ENCODE measurements around the gene PRR12. TPM values are rescaled to one million over a fixed set of nuclear protein-coding genes. Genes with fewer than 3 reads are reported as not detected.

The PRR12 gene
- total RNA-seq, 1 experiment from 2014 or later: 53.0 TPM

DNA sequence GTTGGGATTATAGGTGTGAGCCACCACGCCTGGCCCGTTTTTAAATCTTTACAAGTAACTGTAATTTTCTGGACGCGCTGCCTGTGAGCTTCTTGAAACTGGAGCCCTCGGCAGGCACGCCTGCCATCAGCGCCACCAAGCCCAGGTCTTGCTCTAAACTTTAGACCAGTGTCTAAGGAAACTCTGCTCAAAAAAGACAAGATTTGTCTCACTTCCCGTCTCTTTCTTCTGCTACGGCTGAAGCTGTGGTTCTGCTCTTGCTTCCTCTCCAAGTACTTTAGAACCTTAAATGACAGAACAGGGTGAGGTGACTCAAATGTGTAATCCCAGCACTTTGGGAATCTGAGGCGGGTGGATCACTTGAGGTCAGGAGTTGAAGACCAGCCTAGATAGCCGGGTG, 38.2 kb upstream of the PRR12 start:
- no peak for DNase-seq
- H3K9me3 Mint-ChIP-seq (ENCODE audit: low read depth, unreplicated experiment): no peaks in the 10 kb centered on the region
- H3K27ac Mint-ChIP-seq (ENCODE audit: unreplicated experiment): no peak overlapping the region
- H3K4me1 Mint-ChIP-seq (ENCODE audit: low read depth, unreplicated experiment): no peaks in the 10 kb centered on the region
- intact Hi-C loops (cut with micrococcal nuclease; ENCODE audit: unreplicated experiment): no loop called here
- peaks cover 30% of the 10 kb centered on the region for H3K36me3 Mint-ChIP-seq (ENCODE audit: insufficient read depth, unreplicated experiment)
- CTCF ChIA-PET: no interaction called here
- BruUV-seq (replicated peaks): no TSS peak
- H3K27me3 Mint-ChIP-seq (ENCODE audit: unreplicated experiment): no peaks in the 10 kb centered on the region
- no peak overlapping the region for H3K4me3 Mint-ChIP-seq (ENCODE audit: low read depth, unreplicated experiment)
- TF ChIP-seq CTCF (IDR thresholded peaks at IDR 0.05; ENCODE audit: unreplicated experiment): no peak

GRCh38 chr19:49553451-49554271, 37.3 kb upstream of the PRR12 start:
- intact Hi-C loops (cut with micrococcal nuclease; ENCODE audit: unreplicated experiment): no loop called here
- DNase-seq: no peak
- CTCF ChIA-PET: interaction anchor here (0.7 kb wide), 1 partner anchor 14 kb away, joined by 8 read pairs; no protein-coding TSS in a partner anchor

DNA sequence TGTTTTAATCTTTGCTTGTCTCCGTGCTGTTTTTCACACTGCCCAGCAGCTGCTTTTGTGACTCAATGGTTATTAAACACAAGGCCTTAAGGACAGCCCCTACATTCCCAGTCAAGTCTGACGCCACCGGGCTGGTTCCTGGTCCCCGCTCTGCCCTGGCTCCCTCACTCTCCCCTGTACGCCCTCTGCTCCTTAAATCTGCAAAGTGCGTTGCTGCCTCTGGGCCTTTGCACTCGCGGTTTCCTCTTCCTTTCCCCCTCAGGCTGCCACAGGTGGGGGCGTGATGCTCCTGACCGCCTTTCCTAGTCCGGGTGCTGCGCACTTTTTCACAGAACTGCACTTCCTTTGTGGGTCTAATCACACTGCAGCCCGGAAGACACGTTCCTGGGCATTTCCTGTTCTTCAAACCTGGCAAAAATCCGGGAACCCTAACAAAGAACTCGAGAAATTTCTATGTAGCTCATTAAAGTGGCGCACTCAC, 36.2 kb upstream of the PRR12 start:
- CTCF ChIA-PET: interaction anchor here (0.6 kb wide), 1 partner anchor 34 kb away, joined by 4 read pairs; no protein-coding TSS in a partner anchor
- intact Hi-C loops (cut with micrococcal nuclease; ENCODE audit: unreplicated experiment): no loop called here
- BruUV-seq (replicated peaks): no TSS peak
- H3K36me3 Mint-ChIP-seq (ENCODE audit: insufficient read depth, unreplicated experiment): peaks cover 45% of the 10 kb centered on the region
- H3K4me3 Mint-ChIP-seq (ENCODE audit: low read depth, unreplicated experiment): no peak overlapping the region
- no peaks in the 10 kb centered on the region for H3K9me3 Mint-ChIP-seq (ENCODE audit: low read depth, unreplicated experiment)
- no peaks in the 10 kb centered on the region for H3K27me3 Mint-ChIP-seq (ENCODE audit: unreplicated experiment)
- TF ChIP-seq CTCF (IDR thresholded peaks at IDR 0.05; ENCODE audit: unreplicated experiment): no peak
- H3K27ac Mint-ChIP-seq (ENCODE audit: unreplicated experiment): no peak overlapping the region
- DNase-seq: no peak
- no peaks in the 10 kb centered on the region for H3K4me1 Mint-ChIP-seq (ENCODE audit: low read depth, unreplicated experiment)

More at GRCh38 chr19:49553451-49554271, 37.3 kb upstream of the PRR12 start:
- TF ChIP-seq CTCF (IDR thresholded peaks at IDR 0.05; ENCODE audit: unreplicated experiment): no peak
- H3K27ac Mint-ChIP-seq (ENCODE audit: unreplicated experiment): no peak overlapping the region
- H3K4me1 Mint-ChIP-seq (ENCODE audit: low read depth, unreplicated experiment): no peaks in the 10 kb centered on the region
- H3K4me3 Mint-ChIP-seq (ENCODE audit: low read depth, unreplicated experiment): no peak overlapping the region
- no TSS peak for BruUV-seq (replicated peaks)
- no peaks in the 10 kb centered on the region for H3K9me3 Mint-ChIP-seq (ENCODE audit: low read depth, unreplicated experiment)
- H3K27me3 Mint-ChIP-seq (ENCODE audit: unreplicated experiment): no peaks in the 10 kb centered on the region
- peaks cover 38% of the 10 kb centered on the region for H3K36me3 Mint-ChIP-seq (ENCODE audit: insufficient read depth, unreplicated experiment)

DNA sequence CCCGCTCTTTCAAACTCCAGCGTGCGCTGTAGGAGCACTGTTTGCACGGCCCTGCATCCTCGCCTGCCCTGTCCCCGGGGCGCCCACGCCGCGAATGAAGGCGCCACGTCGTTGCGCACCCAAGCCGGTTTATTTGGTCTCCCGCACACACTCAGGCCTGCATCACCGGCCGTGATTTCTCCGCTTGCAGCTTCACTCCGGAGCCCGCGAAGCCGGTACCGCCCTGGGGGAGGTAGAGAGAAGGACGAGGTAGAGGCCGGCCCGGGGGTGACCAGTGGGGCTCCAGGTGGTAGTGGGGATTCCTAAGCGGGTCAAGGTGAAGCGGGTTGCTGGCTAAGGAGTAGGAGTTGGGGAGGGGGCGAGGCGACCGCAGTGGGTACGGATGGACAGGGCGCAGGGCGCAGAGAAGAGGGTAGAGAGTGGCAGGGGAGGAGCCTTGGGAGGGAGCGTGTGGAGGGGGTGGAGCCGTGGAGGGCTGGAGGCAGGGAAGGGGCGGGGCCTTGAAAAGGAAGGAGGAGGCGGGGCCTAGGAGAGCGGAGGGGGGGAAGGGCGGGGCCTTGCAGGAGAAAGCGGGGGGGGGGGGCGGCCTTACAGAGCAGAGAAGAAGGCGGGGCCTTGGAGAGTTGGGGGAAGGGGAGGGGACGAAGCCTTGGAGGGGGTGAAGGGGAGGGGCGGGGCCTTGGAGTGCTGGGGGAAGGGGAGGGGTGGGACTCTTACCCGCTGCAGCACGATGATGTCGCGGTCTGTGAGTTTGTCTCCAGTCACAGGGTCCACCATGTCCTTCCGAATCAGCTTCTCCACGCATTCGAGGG, 35.2 kb upstream of the PRR12 start:
- CTCF ChIA-PET: interaction anchor here (0.7 kb wide), 2 partner anchors 120 to 181 kb away, joined by 3 read pairs; no protein-coding TSS in a partner anchor
- Mint-ChIP-seq H3K27ac (ENCODE audit: unreplicated experiment) (no peak overlapping the region), H3K4me1 (ENCODE audit: low read depth, unreplicated experiment) (no peaks in the 10 kb centered on the region), H3K9me3 (ENCODE audit: low read depth, unreplicated experiment) (no peaks in the 10 kb centered on the region), H3K36me3 (ENCODE audit: insufficient read depth, unreplicated experiment) (peaks cover 49% of the 10 kb centered on the region), H3K4me3 (ENCODE audit: low read depth, unreplicated experiment) (no peak overlapping the region), H3K27me3 (ENCODE audit: unreplicated experiment) (no peaks in the 10 kb centered on the region)
- no TSS peak for BruUV-seq (replicated peaks)
- DNase-seq: no peak
- intact Hi-C loops (cut with micrococcal nuclease; ENCODE audit: unreplicated experiment): no loop called here
- no peak for TF ChIP-seq CTCF (IDR thresholded peaks at IDR 0.05; ENCODE audit: unreplicated experiment)

Data from Calu3 (cell line).